ENCODE results near the gene DOK5. TPM values are rescaled to one million over a fixed set of nuclear protein-coding genes. Genes with fewer than 3 reads are reported as not detected.

The DOK5 gene
- polyA plus RNA-seq, 1 of the 3 experiments (the other 2 are of a cell fraction): 12.4 TPM

DNA sequence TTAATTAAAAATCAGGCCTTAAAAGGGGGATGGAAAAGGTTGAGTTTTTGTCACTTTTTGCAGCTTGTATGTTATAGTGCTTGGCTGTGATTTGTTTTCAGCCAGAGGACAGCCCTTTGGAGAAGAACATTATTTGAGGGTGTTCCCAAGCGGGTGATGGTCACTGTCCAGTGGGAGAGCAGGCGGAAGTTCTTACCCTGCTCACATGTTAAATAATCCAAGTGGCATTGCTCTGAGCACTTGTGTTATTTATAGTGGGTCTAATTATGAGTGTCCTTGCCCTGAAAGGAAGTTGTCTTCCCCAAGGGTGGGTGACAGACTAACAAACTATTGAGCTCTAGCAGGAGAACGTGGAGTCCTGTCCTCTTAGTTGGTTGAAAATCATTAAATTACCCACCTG, 49.5 kb downstream of the DOK5 start (continued):
- TF ChIP-seq, protein P1, sequence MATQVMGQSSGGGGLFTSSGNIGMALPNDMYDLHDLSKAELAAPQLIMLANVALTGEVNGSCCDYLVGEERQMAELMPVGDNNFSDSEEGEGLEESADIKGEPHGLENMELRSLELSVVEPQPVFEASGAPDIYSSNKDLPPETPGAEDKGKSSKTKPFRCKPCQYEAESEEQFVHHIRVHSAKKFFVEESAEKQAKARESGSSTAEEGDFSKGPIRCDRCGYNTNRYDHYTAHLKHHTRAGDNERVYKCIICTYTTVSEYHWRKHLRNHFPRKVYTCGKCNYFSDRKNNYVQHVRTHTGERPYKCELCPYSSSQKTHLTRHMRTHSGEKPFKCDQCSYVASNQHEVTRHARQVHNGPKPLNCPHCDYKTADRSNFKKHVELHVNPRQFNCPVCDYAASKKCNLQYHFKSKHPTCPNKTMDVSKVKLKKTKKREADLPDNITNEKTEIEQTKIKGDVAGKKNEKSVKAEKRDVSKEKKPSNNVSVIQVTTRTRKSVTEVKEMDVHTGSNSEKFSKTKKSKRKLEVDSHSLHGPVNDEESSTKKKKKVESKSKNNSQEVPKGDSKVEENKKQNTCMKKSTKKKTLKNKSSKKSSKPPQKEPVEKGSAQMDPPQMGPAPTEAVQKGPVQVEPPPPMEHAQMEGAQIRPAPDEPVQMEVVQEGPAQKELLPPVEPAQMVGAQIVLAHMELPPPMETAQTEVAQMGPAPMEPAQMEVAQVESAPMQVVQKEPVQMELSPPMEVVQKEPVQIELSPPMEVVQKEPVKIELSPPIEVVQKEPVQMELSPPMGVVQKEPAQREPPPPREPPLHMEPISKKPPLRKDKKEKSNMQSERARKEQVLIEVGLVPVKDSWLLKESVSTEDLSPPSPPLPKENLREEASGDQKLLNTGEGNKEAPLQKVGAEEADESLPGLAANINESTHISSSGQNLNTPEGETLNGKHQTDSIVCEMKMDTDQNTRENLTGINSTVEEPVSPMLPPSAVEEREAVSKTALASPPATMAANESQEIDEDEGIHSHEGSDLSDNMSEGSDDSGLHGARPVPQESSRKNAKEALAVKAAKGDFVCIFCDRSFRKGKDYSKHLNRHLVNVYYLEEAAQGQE (IDR thresholded peaks at IDR 0.05; ENCODE audit: low read depth, low read length): no peak
- TF ChIP-seq, protein P2, sequence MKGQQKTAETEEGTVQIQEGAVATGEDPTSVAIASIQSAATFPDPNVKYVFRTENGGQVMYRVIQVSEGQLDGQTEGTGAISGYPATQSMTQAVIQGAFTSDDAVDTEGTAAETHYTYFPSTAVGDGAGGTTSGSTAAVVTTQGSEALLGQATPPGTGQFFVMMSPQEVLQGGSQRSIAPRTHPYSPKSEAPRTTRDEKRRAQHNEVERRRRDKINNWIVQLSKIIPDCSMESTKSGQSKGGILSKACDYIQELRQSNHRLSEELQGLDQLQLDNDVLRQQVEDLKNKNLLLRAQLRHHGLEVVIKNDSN (IDR thresholded peaks at IDR 0.05; ENCODE audit: borderline replicate concordance, low read depth): no peak

DNA sequence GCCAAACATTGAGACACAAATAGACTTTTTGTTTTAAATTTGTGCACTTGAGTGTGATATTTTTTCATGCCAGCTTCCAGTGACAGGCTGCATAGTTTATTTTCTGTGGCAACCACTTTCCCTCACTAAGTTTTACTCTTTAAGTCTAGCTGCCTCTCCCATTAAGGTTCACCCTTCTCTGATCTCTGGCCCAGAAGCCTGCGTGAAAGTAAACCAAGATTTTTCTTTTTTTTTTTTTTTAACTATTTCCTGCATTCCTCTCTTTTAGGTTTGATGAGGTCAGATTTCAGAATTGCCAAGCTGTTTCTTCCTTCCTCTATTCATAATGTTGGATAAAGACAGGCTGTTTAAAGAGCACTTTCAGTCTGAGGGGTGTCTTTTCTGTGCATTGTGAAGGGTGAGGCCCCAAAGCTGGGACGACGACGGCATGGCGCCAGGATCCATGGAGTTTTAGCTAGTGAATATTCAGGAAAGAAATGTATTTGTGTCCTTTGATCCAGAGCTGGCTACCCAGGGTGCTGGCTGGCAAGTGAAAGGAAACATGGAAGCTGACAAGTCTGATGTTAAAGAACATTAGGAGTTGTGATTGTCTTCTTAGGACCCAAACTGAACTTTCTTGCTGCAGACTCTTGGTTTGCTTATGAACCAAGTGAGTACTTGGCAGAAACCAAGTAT, 50.7 kb downstream of the DOK5 start:
- TF ChIP-seq TCF12 (IDR thresholded peaks at IDR 0.05) (no peak), GATA2 (CRISPR knock-in tag; IDR thresholded peaks at IDR 0.05) (no peak), NRF1 (IDR thresholded peaks at IDR 0.05; ENCODE audit: low read depth, low read length) (no peak), TEAD4 (IDR thresholded peaks at IDR 0.05; ENCODE audit: borderline replicate concordance, insufficient read depth) (no peak)
- Histone ChIP-seq H3K9ac (peak overlapping the region; percentile 46), H3K4me1 (ENCODE audit: control insufficient read depth in 1 of 2, insufficient read depth in 2 of 2, low read depth in 1 of 2, low read length in 1 of 2) (peaks cover 0 to 18% of the 10 kb centered on the region in 2 experiments; a peak in 1 of 4 replicates), H3K4me3 (ENCODE audit: low read depth in 2 of 2, low read length in 1 of 2) (no peak overlapping the region), H2AFZ (ENCODE audit: low read depth) (peak overlapping the region; percentile 56; the same call in 1 of the 2 replicates), H3K9me3 (no peaks in the 10 kb centered on the region), H3K27me3 (ENCODE audit: insufficient read depth) (no peaks in the 10 kb centered on the region), H3K27ac (ENCODE audit: low read depth in 2 of 2, low read length in 1 of 2) (peak overlapping the region in 1 of 2 experiments; percentile 67; a peak in 3 of 4 replicates), H3K36me3 (replicated peaks in 1 of 2; ENCODE audit: control insufficient read depth in 1 of 2, insufficient read depth in 2 of 2, low read length in 1 of 2) (no peaks in the 10 kb centered on the region), H3K4me2 (peak overlapping the region; percentile 65), H3K79me2 (ENCODE audit: insufficient read depth) (peaks cover 9% of the 10 kb centered on the region), H4K20me1 (ENCODE audit: insufficient read depth) (no peaks in the 10 kb centered on the region), H3F3A (replicated peaks; ENCODE audit: insufficient read depth) (no peaks in the 10 kb centered on the region), H3K9me2 (no peaks in the 10 kb centered on the region)
- ChIA-PET CTCF (no interaction called here), POLR2A (interaction anchor here (0.6 kb wide), 1 partner anchor 61 kb away, joined by 3 read pairs; no protein-coding TSS in a partner anchor)
- 15% methylated on average over 5 of the region's 5 CpGs for WGBS (ENCODE audit: low lambda C conversion rate)
- DNase-seq: no peak

DNA sequence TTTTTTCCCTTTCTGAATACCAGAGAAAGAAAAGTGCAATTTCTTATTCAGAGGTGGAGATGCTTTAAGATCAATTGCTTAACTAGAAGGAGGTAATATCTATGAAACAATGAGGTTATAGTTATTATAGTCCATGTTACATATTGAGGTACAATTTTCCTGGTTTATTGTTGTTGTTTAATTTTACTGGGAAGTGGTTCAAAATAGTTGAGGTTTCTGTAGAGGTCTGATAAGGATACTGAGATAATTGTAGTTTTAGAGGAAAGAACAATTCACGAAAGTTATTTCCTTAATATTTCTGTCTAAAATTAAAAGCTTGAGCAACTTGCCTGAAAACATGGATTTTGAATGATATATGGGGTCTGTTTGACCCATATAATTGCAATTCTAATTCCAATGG, 51.4 kb downstream of the DOK5 start:
- no peak for DNase-seq
- H3K4me3 ChIP-seq (ENCODE audit: low read depth in 2 of 2, low read length in 1 of 2): no peak overlapping the region
- H3K9me2 ChIP-seq: no peaks in the 10 kb centered on the region
- H3F3A ChIP-seq (replicated peaks; ENCODE audit: insufficient read depth): no peaks in the 10 kb centered on the region
- ChIA-PET CTCF (no interaction called here), POLR2A (no interaction called here)
- no peaks in the 10 kb centered on the region for H3K9me3 ChIP-seq
- peak overlapping the region; percentile 65; the same call in 1 of the 2 replicates for H3K4me2 ChIP-seq
- H3K27ac ChIP-seq (ENCODE audit: low read depth in 2 of 2, low read length in 1 of 2): peak overlapping the region in 1 of 2 experiments; percentile 67; a peak in 2 of 4 replicates
- no peak overlapping the region for H2AFZ ChIP-seq (ENCODE audit: low read depth)
- H3K79me2 ChIP-seq (ENCODE audit: insufficient read depth): peaks cover 11% of the 10 kb centered on the region
- no peak for TF ChIP-seq MXI1 (IDR thresholded peaks at IDR 0.05; ENCODE audit: low read depth, low read length)
- no peak for TF ChIP-seq SMC3 (IDR thresholded peaks at IDR 0.05; ENCODE audit: low read depth, low read length)
- TF ChIP-seq TAF1 (IDR thresholded peaks at IDR 0.05; ENCODE audit: borderline replicate concordance, low read depth, low read length): no peak
- no peak for TF ChIP-seq SIN3A (IDR thresholded peaks at IDR 0.05; ENCODE audit: borderline replicate concordance, low read depth, low read length)
- no peak for TF ChIP-seq NRF1 (IDR thresholded peaks at IDR 0.05; ENCODE audit: low read depth, low read length)
- no peak for TF ChIP-seq FOXJ3 (CRISPR knock-in tag; IDR thresholded peaks at IDR 0.05)
- TF ChIP-seq, protein P2 (IDR thresholded peaks at IDR 0.05; ENCODE audit: borderline replicate concordance, low read depth): no peak
- TF ChIP-seq RAD21 (IDR thresholded peaks at IDR 0.05; ENCODE audit: low read length): no peak
- no peak for TF ChIP-seq RXRA (IDR thresholded peaks at IDR 0.05; ENCODE audit: borderline replicate concordance, low read depth)
- TF ChIP-seq TCF12 (IDR thresholded peaks at IDR 0.05): no peak
- no peak for TF ChIP-seq EP300 (IDR thresholded peaks at IDR 0.05; ENCODE audit: borderline replicate concordance in 1 of 2, low read depth in 1 of 2, low read length in 1 of 2)
- TF ChIP-seq EZH2phosphoT487 (IDR thresholded peaks at IDR 0.05; ENCODE audit: borderline replicate concordance, low read depth): no peak
- TF ChIP-seq YY1 (IDR thresholded peaks at IDR 0.05; ENCODE audit: low read depth): no peak
- TF ChIP-seq POLR2AphosphoS5 (IDR thresholded peaks at IDR 0.05; ENCODE audit: low read depth, low read length): no peak
- TF ChIP-seq FOXM1 (IDR thresholded peaks at IDR 0.05; ENCODE audit: low read depth): no peak
- TF ChIP-seq, protein P3, sequence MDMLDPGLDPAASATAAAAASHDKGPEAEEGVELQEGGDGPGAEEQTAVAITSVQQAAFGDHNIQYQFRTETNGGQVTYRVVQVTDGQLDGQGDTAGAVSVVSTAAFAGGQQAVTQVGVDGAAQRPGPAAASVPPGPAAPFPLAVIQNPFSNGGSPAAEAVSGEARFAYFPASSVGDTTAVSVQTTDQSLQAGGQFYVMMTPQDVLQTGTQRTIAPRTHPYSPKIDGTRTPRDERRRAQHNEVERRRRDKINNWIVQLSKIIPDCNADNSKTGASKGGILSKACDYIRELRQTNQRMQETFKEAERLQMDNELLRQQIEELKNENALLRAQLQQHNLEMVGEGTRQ (IDR thresholded peaks at IDR 0.05; ENCODE audit: borderline replicate concordance, low read depth, low read length): no peak
- no peaks in the 10 kb centered on the region for H3K27me3 ChIP-seq (ENCODE audit: insufficient read depth)
- H3K4me1 ChIP-seq (ENCODE audit: control insufficient read depth in 1 of 2, insufficient read depth in 2 of 2, low read depth in 1 of 2, low read length in 1 of 2): peaks cover 0 to 18% of the 10 kb centered on the region in 2 experiments; a peak in 1 of 4 replicates
- 0% methylated on average over 1 of the region's 1 CpG for WGBS (ENCODE audit: low lambda C conversion rate)
- H4K20me1 ChIP-seq (ENCODE audit: insufficient read depth): no peaks in the 10 kb centered on the region
- H3K9ac ChIP-seq: no peak overlapping the region
- no peaks in the 10 kb centered on the region for H3K36me3 ChIP-seq (replicated peaks in 1 of 2; ENCODE audit: control insufficient read depth in 1 of 2, insufficient read depth in 2 of 2, low read length in 1 of 2)
